Lower lobe of right lung (tissue), 2 donors: ENCODE data around the gene PMP22. TPM values are rescaled to one million over a fixed set of nuclear protein-coding genes. Genes with fewer than 3 reads are reported as not detected.

Experiments used
- ATAC-seq, 2 donors: fragments of 200-7000 bp; cut with Tn5 transposase; one replicate each; pipeline ENCODE4 v1.9.1; 2020 to 2022; ENCODE audit warnings: mild to moderate bottlenecking in 2 of 2, moderate library complexity in 2 of 2
- DNase-seq: peaks from one replicate; pipeline ENCODE4 v3.0.0-alpha.2; 2020
- H3K27ac ChIP-seq: fragments of 200-600 bp; one replicate; pipeline ENCODE4 v1.8.0; 2022
- H3K27me3 ChIP-seq: fragments of 200-600 bp; one replicate; pipeline ENCODE4 v1.8.0; 2022; ENCODE audit warnings: low read depth
- H3K36me3 ChIP-seq: fragments of 200-600 bp; one replicate; pipeline ENCODE4 v1.8.0; 2022; ENCODE audit warnings: mild to moderate bottlenecking
- H3K4me1 ChIP-seq: fragments of 200-600 bp; one replicate; pipeline ENCODE4 v1.8.0; 2022
- H3K4me3 ChIP-seq: fragments of 200-600 bp; one replicate; pipeline ENCODE4 v1.8.0; 2022; ENCODE audit warnings: mild to moderate bottlenecking
- H3K9me3 ChIP-seq: fragments of 200-600 bp; one replicate; pipeline ENCODE4 v1.8.0; 2022
- intact Hi-C: fragments of 100-400 bp; cut with DNase I; formaldehyde crosslinking; loops from one replicate; pipeline ENCODE4 v1.11.0; 2022
- total RNA-seq: library from RNA; stranded (reverse); fragmentation: NEBNext Ultra II Directional; extraction: Animal tissue kit (Norgen Biotek cat#: 25700); gene quantifications from one replicate; pipeline ENCODE4 v1.2.1, GENCODE V29; 2021
- TF ChIP-seq, protein P1 (sequence below): fragments of 200-600 bp; IDR thresholded peaks from one replicate; pipeline ENCODE4 v1.8.0; 2022; ENCODE audit warnings: antibody characterized with exemption, mild to moderate bottlenecking
- donor health status: DM: no; HTN: yes; CAD: no; lungs with severe emphysema.

Gene PMP22
- total RNA-seq, 1 donor from 2014 or later, result 125 TPM

DNA sequence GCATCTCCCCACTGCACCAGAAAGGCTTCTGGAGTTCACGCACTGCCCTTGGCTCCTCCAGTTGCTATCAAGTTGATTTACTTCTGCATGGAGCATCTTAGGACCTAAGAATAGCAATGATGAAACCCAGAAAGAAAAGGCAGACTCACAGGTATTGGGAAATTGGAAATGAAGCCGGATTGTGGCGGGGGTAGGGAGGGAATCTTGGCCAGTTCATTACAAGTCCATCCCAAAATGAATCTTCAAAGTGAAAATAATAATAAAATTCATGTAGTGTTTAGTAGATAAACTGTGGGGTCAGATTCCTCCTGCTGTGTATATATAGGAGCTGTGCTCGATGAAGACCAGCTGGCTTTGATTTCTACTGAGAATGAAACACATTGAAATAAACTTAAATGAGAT is 42.6 kb upstream of the PMP22 start:
- Histone ChIP-seq H3K27me3 (no peaks in the 10 kb centered on the region), H3K4me3 (no peak overlapping the region), H3K27ac (no peak overlapping the region), H3K9me3 (no peaks in the 10 kb centered on the region), H3K36me3 (no peaks in the 10 kb centered on the region), H3K4me1 (peaks cover 11% of the 10 kb centered on the region)
- ATAC-seq (peak; percentile 24 to 51), DNase-seq (no peak)
- intact Hi-C loops, result no loop called here
- TF ChIP-seq, protein P1, sequence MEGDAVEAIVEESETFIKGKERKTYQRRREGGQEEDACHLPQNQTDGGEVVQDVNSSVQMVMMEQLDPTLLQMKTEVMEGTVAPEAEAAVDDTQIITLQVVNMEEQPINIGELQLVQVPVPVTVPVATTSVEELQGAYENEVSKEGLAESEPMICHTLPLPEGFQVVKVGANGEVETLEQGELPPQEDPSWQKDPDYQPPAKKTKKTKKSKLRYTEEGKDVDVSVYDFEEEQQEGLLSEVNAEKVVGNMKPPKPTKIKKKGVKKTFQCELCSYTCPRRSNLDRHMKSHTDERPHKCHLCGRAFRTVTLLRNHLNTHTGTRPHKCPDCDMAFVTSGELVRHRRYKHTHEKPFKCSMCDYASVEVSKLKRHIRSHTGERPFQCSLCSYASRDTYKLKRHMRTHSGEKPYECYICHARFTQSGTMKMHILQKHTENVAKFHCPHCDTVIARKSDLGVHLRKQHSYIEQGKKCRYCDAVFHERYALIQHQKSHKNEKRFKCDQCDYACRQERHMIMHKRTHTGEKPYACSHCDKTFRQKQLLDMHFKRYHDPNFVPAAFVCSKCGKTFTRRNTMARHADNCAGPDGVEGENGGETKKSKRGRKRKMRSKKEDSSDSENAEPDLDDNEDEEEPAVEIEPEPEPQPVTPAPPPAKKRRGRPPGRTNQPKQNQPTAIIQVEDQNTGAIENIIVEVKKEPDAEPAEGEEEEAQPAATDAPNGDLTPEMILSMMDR, result no peak

DNA sequence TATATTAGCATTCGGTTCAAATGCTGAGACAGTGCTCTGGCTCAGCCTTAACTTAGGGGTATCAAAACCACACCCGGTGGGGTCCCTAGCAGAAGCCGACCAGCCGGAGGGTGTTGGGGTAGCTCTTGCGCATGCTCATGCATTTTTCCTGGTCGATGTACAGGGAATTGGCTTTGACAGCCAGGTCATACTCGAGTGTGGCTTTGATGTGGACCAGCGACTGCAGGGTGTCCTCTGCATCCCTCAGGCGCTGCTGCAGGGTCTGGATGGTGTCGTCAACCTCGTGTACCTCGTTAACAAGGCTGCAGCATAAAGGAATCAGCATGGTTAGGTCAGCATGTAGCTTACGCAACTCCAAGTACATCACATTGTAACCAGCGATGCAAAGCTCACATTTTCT is 38.7 kb upstream of the PMP22 start:
- Histone ChIP-seq H3K27ac (no peak overlapping the region), H3K4me1 (peaks cover 11% of the 10 kb centered on the region), H3K27me3 (no peaks in the 10 kb centered on the region), H3K4me3 (no peak overlapping the region), H3K36me3 (no peaks in the 10 kb centered on the region), H3K9me3 (no peaks in the 10 kb centered on the region)
- ATAC-seq, result no peak
- TF ChIP-seq, protein P1, result no peak
- DNase-seq, result no peak
- intact Hi-C loops, result no loop called here

DNA sequence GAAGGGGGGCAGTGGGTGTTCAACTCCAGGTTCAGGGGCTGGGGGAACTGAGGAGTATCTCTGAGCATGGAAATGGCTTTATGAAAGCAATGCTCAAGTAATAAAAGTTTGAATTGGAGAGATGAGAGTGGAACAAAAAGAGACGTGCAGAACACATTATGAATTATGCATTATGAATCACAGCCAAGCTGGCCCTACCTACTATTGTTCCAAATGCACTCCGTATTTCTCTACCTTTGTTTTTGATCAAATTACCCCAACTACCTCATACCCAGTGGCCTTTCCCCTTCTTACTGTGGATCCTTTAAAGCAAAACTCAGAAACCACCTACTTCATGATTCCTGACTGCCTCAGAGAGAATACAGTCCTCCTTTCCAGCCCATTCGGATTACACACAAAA is 38.1 kb upstream of the PMP22 start:
- H3K27me3 ChIP-seq, result no peaks in the 10 kb centered on the region
- TF ChIP-seq, protein P1, result no peak
- no peaks in the 10 kb centered on the region for H3K9me3 ChIP-seq
- DNase-seq (no peak), ATAC-seq (no peak)
- no peak overlapping the region for H3K4me3 ChIP-seq
- intact Hi-C loops, result no loop called here
- H3K4me1 ChIP-seq, result peaks cover 11% of the 10 kb centered on the region
- H3K36me3 ChIP-seq, result no peaks in the 10 kb centered on the region
- no peak overlapping the region for H3K27ac ChIP-seq

DNA sequence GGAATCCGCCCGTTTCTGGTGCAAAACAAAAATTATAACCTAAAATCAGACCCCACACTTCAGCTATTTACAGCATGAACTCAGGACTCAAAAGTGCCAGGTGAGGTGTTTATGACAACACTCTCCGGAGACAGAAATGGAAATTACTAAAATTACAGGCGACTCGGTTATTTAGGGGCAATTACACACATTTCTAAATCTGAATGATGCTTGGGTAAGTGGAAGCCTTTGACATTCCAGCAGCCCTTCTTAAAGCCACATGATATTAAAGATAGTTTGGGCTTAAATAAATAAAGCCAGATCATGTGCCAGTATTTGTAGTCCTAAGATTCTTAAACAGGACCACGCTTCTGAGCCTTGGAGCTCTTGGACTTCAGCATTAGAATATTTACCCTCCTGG is 36.7 kb upstream of the PMP22 start:
- ATAC-seq (no peak), DNase-seq (no peak)
- TF ChIP-seq, protein P1, result no peak
- Histone ChIP-seq H3K4me3 (no peak overlapping the region), H3K27me3 (no peaks in the 10 kb centered on the region), H3K27ac (no peak overlapping the region), H3K4me1 (peaks cover 3% of the 10 kb centered on the region), H3K36me3 (no peaks in the 10 kb centered on the region), H3K9me3 (no peaks in the 10 kb centered on the region)
- intact Hi-C loops, result no loop called here

DNA sequence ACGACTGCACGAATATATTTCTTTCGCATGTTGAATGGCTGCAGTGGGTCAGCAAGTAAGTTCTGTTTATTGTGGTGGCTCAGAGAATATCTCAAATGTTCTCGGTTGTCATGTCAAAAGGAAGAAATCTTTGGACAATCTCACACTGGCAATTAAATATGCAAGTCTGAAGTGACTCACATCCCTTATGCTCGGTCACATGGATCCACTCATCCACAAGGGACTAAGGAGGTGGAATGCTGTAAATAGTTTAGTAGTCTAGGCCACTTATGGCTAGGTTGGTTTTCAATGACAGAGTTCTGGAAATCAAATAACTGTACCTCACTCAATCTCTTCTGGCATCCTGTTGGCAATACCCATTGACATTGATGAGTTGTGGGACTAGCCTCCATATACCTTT is 33.0 kb upstream of the PMP22 start:
- no peaks in the 10 kb centered on the region for H3K27me3 ChIP-seq
- H3K9me3 ChIP-seq, result no peaks in the 10 kb centered on the region
- H3K4me3 ChIP-seq, result no peak overlapping the region
- TF ChIP-seq, protein P1, result no peak
- DNase-seq (no peak), ATAC-seq (no peak)
- H3K4me1 ChIP-seq, result no peaks in the 10 kb centered on the region
- intact Hi-C loops, result no loop called here
- no peaks in the 10 kb centered on the region for H3K36me3 ChIP-seq
- H3K27ac ChIP-seq, result no peak overlapping the region

DNA sequence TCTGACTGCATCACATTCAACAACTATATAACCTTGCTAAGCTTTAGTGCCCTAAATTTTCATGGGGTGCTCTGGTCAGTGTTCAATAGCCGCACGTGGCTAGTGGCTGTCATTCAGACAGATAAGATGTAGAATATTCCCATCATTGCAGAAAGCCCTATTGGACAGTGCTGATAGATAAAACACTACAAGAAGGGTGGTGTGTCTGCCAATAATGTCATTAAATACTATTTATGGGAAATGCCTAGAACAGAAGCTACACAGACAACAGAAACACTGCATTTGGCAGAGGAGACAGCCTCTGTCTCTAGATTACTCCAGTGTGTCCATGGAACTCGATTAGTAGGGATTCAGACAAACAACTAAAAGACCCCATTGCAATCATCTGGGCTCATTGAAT is 28.4 kb upstream of the PMP22 start:
- Histone ChIP-seq H3K4me3 (no peak overlapping the region), H3K27me3 (no peaks in the 10 kb centered on the region), H3K36me3 (no peaks in the 10 kb centered on the region), H3K4me1 (no peaks in the 10 kb centered on the region), H3K27ac (no peak overlapping the region), H3K9me3 (no peaks in the 10 kb centered on the region)
- intact Hi-C loops, result no loop called here
- TF ChIP-seq, protein P1, result no peak
- DNase-seq, result no peak
- no peak for ATAC-seq
